Measurements from ENCODE around the gene PIK3R5.

- no peak for TF ChIP-seq CTCF (IDR thresholded peaks at IDR 0.05)
- TF ChIP-seq POLR2A (IDR thresholded peaks at IDR 0.05) = no peak
These were observed 5.0 kb downstream of the PIK3R5 start for GRCh38 chr17:8960325-8961140.

All from heart left ventricle (tissue), 13 donors.